Ishikawa (cell line): ENCODE results near the gene MAP1B.

ENCODE experiments used
- CEBPB ChIP-seq: IDR thresholded peaks from 2 replicates; pipeline ENCODE4 v1.6.1; 2012
- CREB1 ChIP-seq: IDR thresholded peaks from 2 replicates; pipeline ENCODE4 v1.6.1; 2012; ENCODE audit warnings: low read depth
- EGR1 ChIP-seq: IDR thresholded peaks from 2 replicates; pipeline ENCODE4 v1.6.1; 2012
- EP300 ChIP-seq: IDR thresholded peaks from 2 replicates; pipeline ENCODE4 v1.6.1; 2012; ENCODE audit warnings: borderline replicate concordance
- FOXM1 ChIP-seq: IDR thresholded peaks from 2 replicates; pipeline ENCODE4 v1.6.1; 2012; ENCODE audit warnings: low read depth, borderline replicate concordance
- MAX ChIP-seq: IDR thresholded peaks from 2 replicates; pipeline ENCODE4 v1.6.1; 2012
- NFIC ChIP-seq: IDR thresholded peaks from 2 replicates; pipeline ENCODE4 v1.6.1; 2012
- RAD21 ChIP-seq: IDR thresholded peaks from 2 replicates; pipeline ENCODE4 v1.6.1; 2012; ENCODE audit warnings: low read depth
- TAF1 ChIP-seq: IDR thresholded peaks from 2 replicates; pipeline ENCODE4 v1.6.1; 2012; ENCODE audit warnings: low read depth, mild to moderate bottlenecking
- TCF12 ChIP-seq: IDR thresholded peaks from 2 replicates; pipeline ENCODE4 v1.6.1; 2012; ENCODE audit warnings: low read depth
- TEAD4 ChIP-seq: IDR thresholded peaks from 2 replicates; pipeline ENCODE4 v1.6.1; 2012
- USF1 ChIP-seq: IDR thresholded peaks from 2 replicates; pipeline ENCODE4 v1.6.1; 2012
- YY1 ChIP-seq: IDR thresholded peaks from 2 replicates; pipeline ENCODE4 v1.6.1; 2012; ENCODE audit warnings: low read depth
- ZBTB7A ChIP-seq: IDR thresholded peaks from 2 replicates; pipeline ENCODE4 v1.6.1; 2012; ENCODE audit warnings: low read depth
- TF ChIP-seq, protein P1 (sequence below): IDR thresholded peaks from 2 replicates; pipeline ENCODE4 v1.6.1; 2012; ENCODE audit warnings: low read depth, mild to moderate bottlenecking

MAP1B gene

DNA sequence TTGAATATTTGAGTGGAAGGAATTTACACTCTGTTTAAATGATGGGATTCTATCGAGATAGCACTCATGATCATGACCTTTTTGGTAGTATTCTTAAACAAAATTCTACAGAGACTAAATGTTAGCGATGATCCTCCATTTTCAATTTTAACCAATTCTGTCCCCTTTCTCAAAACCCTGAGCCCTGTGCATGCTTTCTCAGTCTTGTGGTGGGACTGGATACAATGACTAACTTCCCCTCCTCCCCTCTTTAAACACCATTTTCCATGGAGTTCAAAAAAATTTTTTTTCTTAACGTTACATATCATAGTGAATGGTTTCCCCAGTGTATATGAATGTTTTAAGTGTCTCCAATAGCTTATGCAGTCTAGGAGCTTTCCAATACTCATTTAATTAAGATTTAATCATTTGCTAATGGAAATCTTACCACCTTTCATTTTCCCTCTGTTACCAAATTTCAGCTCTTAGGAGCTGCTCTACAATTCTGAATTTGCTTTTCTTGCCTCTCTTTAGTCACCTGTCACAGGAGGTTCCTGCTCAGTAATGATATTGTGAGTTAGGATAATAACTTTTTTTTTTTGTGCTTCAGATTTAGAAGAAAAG is 101.2 kb downstream of the MAP1B start:
- TF ChIP-seq YY1 (no peak), TEAD4 (no peak), USF1 (no peak), ZBTB7A (no peak), FOXM1 (no peak), EGR1 (no peak), CREB1 (no peak), RAD21 (no peak), CEBPB (no peak), EP300 (no peak), NFIC (no peak), MAX (no peak), TAF1 (no peak), TCF12 (no peak)
- TF ChIP-seq, protein P1, sequence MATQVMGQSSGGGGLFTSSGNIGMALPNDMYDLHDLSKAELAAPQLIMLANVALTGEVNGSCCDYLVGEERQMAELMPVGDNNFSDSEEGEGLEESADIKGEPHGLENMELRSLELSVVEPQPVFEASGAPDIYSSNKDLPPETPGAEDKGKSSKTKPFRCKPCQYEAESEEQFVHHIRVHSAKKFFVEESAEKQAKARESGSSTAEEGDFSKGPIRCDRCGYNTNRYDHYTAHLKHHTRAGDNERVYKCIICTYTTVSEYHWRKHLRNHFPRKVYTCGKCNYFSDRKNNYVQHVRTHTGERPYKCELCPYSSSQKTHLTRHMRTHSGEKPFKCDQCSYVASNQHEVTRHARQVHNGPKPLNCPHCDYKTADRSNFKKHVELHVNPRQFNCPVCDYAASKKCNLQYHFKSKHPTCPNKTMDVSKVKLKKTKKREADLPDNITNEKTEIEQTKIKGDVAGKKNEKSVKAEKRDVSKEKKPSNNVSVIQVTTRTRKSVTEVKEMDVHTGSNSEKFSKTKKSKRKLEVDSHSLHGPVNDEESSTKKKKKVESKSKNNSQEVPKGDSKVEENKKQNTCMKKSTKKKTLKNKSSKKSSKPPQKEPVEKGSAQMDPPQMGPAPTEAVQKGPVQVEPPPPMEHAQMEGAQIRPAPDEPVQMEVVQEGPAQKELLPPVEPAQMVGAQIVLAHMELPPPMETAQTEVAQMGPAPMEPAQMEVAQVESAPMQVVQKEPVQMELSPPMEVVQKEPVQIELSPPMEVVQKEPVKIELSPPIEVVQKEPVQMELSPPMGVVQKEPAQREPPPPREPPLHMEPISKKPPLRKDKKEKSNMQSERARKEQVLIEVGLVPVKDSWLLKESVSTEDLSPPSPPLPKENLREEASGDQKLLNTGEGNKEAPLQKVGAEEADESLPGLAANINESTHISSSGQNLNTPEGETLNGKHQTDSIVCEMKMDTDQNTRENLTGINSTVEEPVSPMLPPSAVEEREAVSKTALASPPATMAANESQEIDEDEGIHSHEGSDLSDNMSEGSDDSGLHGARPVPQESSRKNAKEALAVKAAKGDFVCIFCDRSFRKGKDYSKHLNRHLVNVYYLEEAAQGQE = no peak

- TF ChIP-seq FOXM1 (no peak), TAF1 (no peak), TEAD4 (no peak), CREB1 (no peak), CEBPB (no peak), USF1 (no peak), MAX (no peak), EGR1 (no peak), RAD21 (no peak), TCF12 (no peak), ZBTB7A (no peak), EP300 (no peak), NFIC (no peak)
- TF ChIP-seq, protein P1 = no peak
Measured at GRCh38 chr5:72209147-72210115, 102.2 kb downstream of the MAP1B start.

- TF ChIP-seq RAD21 (no peak), TEAD4 (0 out of 2 replicates have a peak, but pooled peaks have one; percentile 31), EGR1 (no peak), EP300 (no peak), NFIC (no peak), CEBPB (peak; percentile 16; the same call in 1 of the 2 replicates), USF1 (no peak), YY1 (no peak), TCF12 (no peak), CREB1 (no peak), FOXM1 (no peak), MAX (no peak), ZBTB7A (no peak)
Measured at GRCh38 chr5:72210888-72211678, 103.8 kb downstream of the MAP1B start.

- TF ChIP-seq EGR1 (no peak), USF1 (no peak), EP300 (no peak), FOXM1 (no peak), TAF1 (no peak), MAX (no peak), CREB1 (no peak), YY1 (no peak), ZBTB7A (no peak), CEBPB (no peak), TEAD4 (no peak), RAD21 (no peak), NFIC (no peak), TCF12 (no peak)
- TF ChIP-seq, protein P1 = no peak
Measured at GRCh38 chr5:72212171-72212570, 104.9 kb downstream of the MAP1B start.
